Fibroblast of villous mesenchyme (primary cell): ENCODE data around the gene RERE. TPM values are rescaled to one million over a fixed set of nuclear protein-coding genes. Genes with fewer than 3 reads are reported as not detected.

ENCODE experiments used
- DNase-seq: peaks from one replicate; pipeline ENCODE4 v3.0.0-alpha.2; 2010; ENCODE audit warnings: low read depth
- H3K4me3 ChIP-seq: 2 replicates; pipeline ENCODE4 v1.5.1; 2011; ENCODE audit warnings: low read depth, mild to moderate bottlenecking, low read length
- CTCF ChIP-seq: IDR thresholded peaks from 2 replicates; pipeline ENCODE4 v1.5.1; 2012; ENCODE audit warnings: low read depth, mild to moderate bottlenecking, low read length; ENCODE audit not compliant: insufficient read depth
- total RNA-seq: library from RNA; depleted of rRNA; stranded (reverse); fragments of >200 nt; gene quantifications from 2 replicates; pipeline ENCODE4 v1.2.3, GENCODE V29; 2012

RERE gene
- total RNA-seq, 1 donor, result 51.4 TPM

- no peak for TF ChIP-seq CTCF
- H3K4me3 ChIP-seq, result no peak overlapping the region
- DNase-seq, result no peak
Observed at GRCh38 chr1:8723010-8723409, 94.4 kb downstream of the RERE start.

GRCh38 chr1:8722366-8722765 is 95.1 kb downstream of the RERE start:
- no peak for TF ChIP-seq CTCF
- H3K4me3 ChIP-seq, result no peak overlapping the region
- DNase-seq, result peak; percentile 16

GRCh38 chr1:8721679-8722324 is 95.6 kb downstream of the RERE start:
- no peak for TF ChIP-seq CTCF
- H3K4me3 ChIP-seq, result no peak overlapping the region
- DNase-seq, result peak; percentile 67

- DNase-seq, result no peak
- H3K4me3 ChIP-seq, result no peak overlapping the region
- no peak for TF ChIP-seq CTCF
Observed at GRCh38 chr1:8720347-8720746, 97.1 kb downstream of the RERE start.

GRCh38 chr1:8718850-8719361 is 98.5 kb downstream of the RERE start:
- DNase-seq, result peak; percentile 13
- no peak overlapping the region for H3K4me3 ChIP-seq
- peak; percentile 33 for TF ChIP-seq CTCF

GRCh38 chr1:8717148-8717547 is 100.3 kb downstream of the RERE start:
- no peak for DNase-seq

More at GRCh38 chr1:8717148-8717547, 100.3 kb downstream of the RERE start:
- no peak for TF ChIP-seq CTCF
- H3K4me3 ChIP-seq, result no peak overlapping the region
